ENCODE measurements around the gene ADH7. TPM values are rescaled to one million over a fixed set of nuclear protein-coding genes. Genes with fewer than 3 reads are reported as not detected.

Gene ADH7
- total and polyA plus RNA-seq, 2 experiments from 2014 or later = not detected

DNA sequence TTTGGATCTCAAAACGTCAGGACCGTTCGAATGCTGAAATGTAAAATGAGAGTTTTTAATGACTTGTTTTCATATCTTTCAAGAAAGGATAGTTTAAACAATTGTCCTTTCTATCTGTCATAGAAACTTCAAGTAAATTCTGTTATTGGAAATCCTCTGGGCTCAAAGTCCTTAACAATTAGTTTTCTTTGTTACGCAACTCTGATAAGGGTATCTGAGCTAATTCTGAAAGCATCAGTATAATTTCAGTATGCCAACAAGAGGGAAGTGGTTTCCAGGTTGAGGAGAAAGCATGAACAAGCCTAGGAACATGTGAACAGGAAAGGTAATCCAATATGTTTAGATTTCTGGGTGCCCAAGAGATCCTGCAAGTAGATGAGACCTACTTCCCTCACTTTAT is 22.0 kb downstream of the ADH7 start:
- no peaks in the 10 kb centered on the region for H4K20me1 ChIP-seq (ENCODE audit: insufficient read depth, poor library complexity, severe bottlenecking)
- H3K27me3 ChIP-seq = no peaks in the 10 kb centered on the region
- H2AFZ ChIP-seq = no peak overlapping the region
- WGBS (ENCODE audit: low lambda C conversion rate, missing lambda C conversion rate) = 66% methylated on average over 4 of the region's 4 CpGs
- H3K36me3 ChIP-seq (replicated peaks; ENCODE audit: insufficient read depth, low read depth) = no peaks in the 10 kb centered on the region
- H3K4me2 ChIP-seq = peak overlapping the region; percentile 28
- peaks cover 5% of the 10 kb centered on the region for H3K9me2 ChIP-seq (replicated peaks; ENCODE audit: insufficient read depth)
- H3K4me3 ChIP-seq = no peak overlapping the region
- no peaks in the 10 kb centered on the region for H3K79me2 ChIP-seq
- no peak for DNase-seq (ENCODE audit: low spot score)
- peak overlapping the region; percentile 30 for H3K27ac ChIP-seq
- no peaks in the 10 kb centered on the region for H3K9me3 ChIP-seq (ENCODE audit: low read depth)
- H3K4me1 ChIP-seq (ENCODE audit: insufficient read depth) = peaks cover 15% of the 10 kb centered on the region
- TF ChIP-seq EZH2 (IDR thresholded peaks at IDR 0.05; ENCODE audit: borderline replicate concordance) (no peak), EZH2phosphoT487 (IDR thresholded peaks at IDR 0.05; ENCODE audit: low read depth, severe bottlenecking, unreplicated experiment) (no peak)
- TF ChIP-seq, protein P1, sequence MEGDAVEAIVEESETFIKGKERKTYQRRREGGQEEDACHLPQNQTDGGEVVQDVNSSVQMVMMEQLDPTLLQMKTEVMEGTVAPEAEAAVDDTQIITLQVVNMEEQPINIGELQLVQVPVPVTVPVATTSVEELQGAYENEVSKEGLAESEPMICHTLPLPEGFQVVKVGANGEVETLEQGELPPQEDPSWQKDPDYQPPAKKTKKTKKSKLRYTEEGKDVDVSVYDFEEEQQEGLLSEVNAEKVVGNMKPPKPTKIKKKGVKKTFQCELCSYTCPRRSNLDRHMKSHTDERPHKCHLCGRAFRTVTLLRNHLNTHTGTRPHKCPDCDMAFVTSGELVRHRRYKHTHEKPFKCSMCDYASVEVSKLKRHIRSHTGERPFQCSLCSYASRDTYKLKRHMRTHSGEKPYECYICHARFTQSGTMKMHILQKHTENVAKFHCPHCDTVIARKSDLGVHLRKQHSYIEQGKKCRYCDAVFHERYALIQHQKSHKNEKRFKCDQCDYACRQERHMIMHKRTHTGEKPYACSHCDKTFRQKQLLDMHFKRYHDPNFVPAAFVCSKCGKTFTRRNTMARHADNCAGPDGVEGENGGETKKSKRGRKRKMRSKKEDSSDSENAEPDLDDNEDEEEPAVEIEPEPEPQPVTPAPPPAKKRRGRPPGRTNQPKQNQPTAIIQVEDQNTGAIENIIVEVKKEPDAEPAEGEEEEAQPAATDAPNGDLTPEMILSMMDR (IDR thresholded peaks at IDR 0.05; ENCODE audit: poor library complexity) = no peak

DNA sequence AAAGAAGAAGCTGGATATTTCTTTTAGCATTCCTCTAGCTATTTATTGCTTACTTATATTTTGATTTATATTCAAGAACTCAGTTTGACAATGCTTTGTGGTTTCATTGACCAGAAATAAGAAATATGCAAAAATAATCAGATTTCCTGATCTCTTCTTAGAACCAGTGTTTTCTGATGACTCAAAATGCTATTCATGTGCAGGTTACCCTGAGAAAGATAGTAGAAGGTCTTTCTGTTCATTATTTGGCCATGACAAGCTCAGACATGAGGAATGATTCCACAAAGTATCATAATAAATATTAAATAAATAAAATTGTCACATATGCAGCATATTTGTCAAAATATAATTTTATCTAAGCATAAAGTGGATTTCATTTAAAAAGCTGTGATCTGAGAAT is 24.1 kb downstream of the ADH7 start:
- no peaks in the 10 kb centered on the region for H3K36me3 ChIP-seq (replicated peaks; ENCODE audit: insufficient read depth, low read depth)
- no peak overlapping the region for H3K4me2 ChIP-seq
- H3K4me1 ChIP-seq (ENCODE audit: insufficient read depth) = peaks cover 15% of the 10 kb centered on the region
- no peak overlapping the region for H3K27ac ChIP-seq
- TF ChIP-seq EZH2phosphoT487 (IDR thresholded peaks at IDR 0.05; ENCODE audit: low read depth, severe bottlenecking, unreplicated experiment) (no peak), EZH2 (IDR thresholded peaks at IDR 0.05; ENCODE audit: borderline replicate concordance) (no peak)
- TF ChIP-seq, protein P1 (IDR thresholded peaks at IDR 0.05; ENCODE audit: poor library complexity) = no peak
- DNase-seq (ENCODE audit: low spot score) = no peak
- no peaks in the 10 kb centered on the region for H4K20me1 ChIP-seq (ENCODE audit: insufficient read depth, poor library complexity, severe bottlenecking)
- no peaks in the 10 kb centered on the region for H3K9me2 ChIP-seq (replicated peaks; ENCODE audit: insufficient read depth)
- H3K79me2 ChIP-seq = no peaks in the 10 kb centered on the region
- H3K27me3 ChIP-seq = no peaks in the 10 kb centered on the region
- H2AFZ ChIP-seq = no peak overlapping the region
- H3K4me3 ChIP-seq = no peak overlapping the region
- no peaks in the 10 kb centered on the region for H3K9me3 ChIP-seq (ENCODE audit: low read depth)

DNA sequence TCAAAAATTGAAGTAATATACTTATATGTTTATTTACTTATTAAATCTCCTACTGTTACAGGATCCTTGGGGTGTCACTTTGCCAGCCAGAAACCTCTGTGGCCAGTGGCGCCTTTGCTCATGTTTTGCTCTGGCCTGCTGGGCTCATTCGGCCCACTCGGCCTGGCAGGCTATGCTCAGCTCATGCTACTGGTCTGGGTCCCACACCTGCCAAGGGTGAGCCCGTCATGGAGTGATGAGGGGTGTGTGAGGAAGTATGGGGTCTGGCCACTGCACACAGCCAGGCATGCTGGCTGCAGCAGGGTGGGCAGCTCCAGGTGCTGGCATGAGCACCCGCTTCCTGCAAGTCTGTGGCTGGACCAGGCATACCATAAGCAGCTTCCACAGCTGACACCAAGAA is 25.1 kb downstream of the ADH7 start:
- Histone ChIP-seq H3K36me3 (replicated peaks; ENCODE audit: insufficient read depth, low read depth) (no peaks in the 10 kb centered on the region), H2AFZ (no peak overlapping the region), H3K9me3 (ENCODE audit: low read depth) (no peaks in the 10 kb centered on the region), H3K4me2 (no peak overlapping the region), H3K27me3 (no peaks in the 10 kb centered on the region), H3K27ac (no peak overlapping the region), H4K20me1 (ENCODE audit: insufficient read depth, poor library complexity, severe bottlenecking) (no peaks in the 10 kb centered on the region), H3K4me1 (ENCODE audit: insufficient read depth) (peaks cover 19% of the 10 kb centered on the region), H3K79me2 (no peaks in the 10 kb centered on the region), H3K4me3 (no peak overlapping the region), H3K9me2 (replicated peaks; ENCODE audit: insufficient read depth) (no peaks in the 10 kb centered on the region)
- WGBS (ENCODE audit: low lambda C conversion rate, missing lambda C conversion rate) = 94% methylated on average over 5 of the region's 5 CpGs
- DNase-seq (ENCODE audit: low spot score) = no peak
- TF ChIP-seq EZH2phosphoT487 (IDR thresholded peaks at IDR 0.05; ENCODE audit: low read depth, severe bottlenecking, unreplicated experiment) (no peak), EZH2 (IDR thresholded peaks at IDR 0.05; ENCODE audit: borderline replicate concordance) (no peak)
- TF ChIP-seq, protein P1 (IDR thresholded peaks at IDR 0.05; ENCODE audit: poor library complexity) = no peak

DNA sequence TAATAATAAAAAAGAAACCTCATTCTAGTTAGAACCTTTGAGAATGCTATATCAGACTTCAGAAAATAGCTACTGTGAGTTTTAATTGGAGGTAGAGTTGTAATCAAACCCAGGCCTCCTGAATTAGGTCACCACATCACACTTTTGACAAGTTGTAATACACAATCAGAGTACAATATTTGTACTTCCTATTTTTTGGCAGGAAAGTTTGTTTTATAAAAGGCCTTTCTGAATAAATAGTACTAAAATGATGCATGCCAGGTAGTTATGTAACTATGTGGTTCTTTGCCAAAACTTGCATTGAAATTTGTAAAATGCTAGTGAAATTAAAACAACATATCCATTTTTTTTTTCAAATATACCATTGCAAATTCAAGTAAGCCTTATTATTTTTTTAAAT is 26.8 kb downstream of the ADH7 start:
- no peak overlapping the region for H3K27ac ChIP-seq
- H3K79me2 ChIP-seq = no peaks in the 10 kb centered on the region
- no peaks in the 10 kb centered on the region for H3K27me3 ChIP-seq
- no peaks in the 10 kb centered on the region for H3K36me3 ChIP-seq (replicated peaks; ENCODE audit: insufficient read depth, low read depth)
- H3K4me3 ChIP-seq = no peak overlapping the region
- H3K9me2 ChIP-seq (replicated peaks; ENCODE audit: insufficient read depth) = no peaks in the 10 kb centered on the region
- H3K4me1 ChIP-seq (ENCODE audit: insufficient read depth) = peaks cover 25% of the 10 kb centered on the region
- no peaks in the 10 kb centered on the region for H3K9me3 ChIP-seq (ENCODE audit: low read depth)
- TF ChIP-seq, protein P1 (IDR thresholded peaks at IDR 0.05; ENCODE audit: poor library complexity) = no peak
- TF ChIP-seq EZH2phosphoT487 (IDR thresholded peaks at IDR 0.05; ENCODE audit: low read depth, severe bottlenecking, unreplicated experiment) (no peak), EZH2 (IDR thresholded peaks at IDR 0.05; ENCODE audit: borderline replicate concordance) (no peak)
- H4K20me1 ChIP-seq (ENCODE audit: insufficient read depth, poor library complexity, severe bottlenecking) = no peaks in the 10 kb centered on the region
- no peak overlapping the region for H2AFZ ChIP-seq
- no peak for DNase-seq (ENCODE audit: low spot score)
- no peak overlapping the region for H3K4me2 ChIP-seq

All from hepatocyte (in vitro differentiated cells).